OCI-LY7 (cell line): ENCODE data around the gene GDF2. TPM values are rescaled to one million over a fixed set of nuclear protein-coding genes. Genes with fewer than 3 reads are reported as not detected.

Experiments
- BruUV-seq: library from RNA; stranded (reverse); fragments of 400-500 nt; replicated peaks from 2 replicates; lab custom pipeline; 2021; lab: Mats Ljungman, UMichigan
- CTCF ChIA-PET: fragments of 300-600 bp; sonication (Branson Sonifier 250); formaldehyde crosslinking; loops from one replicate; lab custom pipeline; 2022; ENCODE audit warnings: antibody characterized with exemption; ENCODE audit not compliant: unreplicated experiment; lab: Charles Lee
- POLR2A ChIA-PET: fragments of 300-600 bp; sonication (Branson Sonifier 250); formaldehyde crosslinking; loops from one replicate; lab custom pipeline; 2022; ENCODE audit warnings: antibody characterized with exemption; lab: Charles Lee
- DNase-seq: peaks from one replicate; pipeline ENCODE4 v3.0.0-alpha.2; 2015; ENCODE audit warnings: low spot score
- H2AFZ ChIP-seq: fragments of 200-600 bp; sonication (generic), shearing (Covaris generic); 2 replicates; pipeline ENCODE4 v1.6.1; 2014; ENCODE audit warnings: mild to moderate bottlenecking, antibody characterized with exemption, low read length, moderate library complexity
- H3K27ac ChIP-seq: fragments of 200-600 bp; sonication (generic); 2 replicates; pipeline ENCODE4 v1.5.1; 2014; ENCODE audit warnings: mixed run types, low read depth, mild to moderate bottlenecking, moderate library complexity, low read length, inconsistent platforms; ENCODE audit not compliant: poor library complexity, severe bottlenecking
- H3K36me3 ChIP-seq: fragments of 200-600 bp; sonication (generic); 2 replicates; pipeline ENCODE4 v1.6.1; 2014; ENCODE audit warnings: mild to moderate bottlenecking, antibody characterized with exemption, low read length, moderate library complexity, mixed read lengths; ENCODE audit not compliant: insufficient read depth
- H3K4me1 ChIP-seq: fragments of 200-600 bp; sonication (generic); 2 replicates; pipeline ENCODE4 v1.5.1; 2014; ENCODE audit warnings: mild to moderate bottlenecking, low read length; ENCODE audit not compliant: insufficient read depth, poor library complexity, severe bottlenecking
- H3K4me2 ChIP-seq: fragments of 200-600 bp; sonication (generic); 2 replicates; pipeline ENCODE4 v1.6.1; 2014; ENCODE audit warnings: mild to moderate bottlenecking, low read length
- H3K4me3 ChIP-seq: fragments of 200-600 bp; sonication (generic); 2 replicates; pipeline ENCODE4 v1.5.1; 2014; ENCODE audit warnings: mild to moderate bottlenecking, low read depth, low read length; ENCODE audit not compliant: poor library complexity, severe bottlenecking
- H3K79me2 ChIP-seq: fragments of 200-600 bp; sonication (generic); 2 replicates; pipeline ENCODE4 v1.6.1; 2016; ENCODE audit warnings: low read depth, mild to moderate bottlenecking, low read length, moderate library complexity, mixed read lengths; ENCODE audit not compliant: insufficient read depth
- H3K9me2 ChIP-seq: fragments of 200-600 bp; sonication (generic); 2 replicates; pipeline ENCODE4 v1.6.1; 2016; ENCODE audit warnings: mild to moderate bottlenecking, low read length, mixed read lengths; ENCODE audit not compliant: insufficient read depth
- H3K9me3 ChIP-seq: fragments of 200-600 bp; sonication (generic); 2 replicates; pipeline ENCODE4 v1.6.1; 2014; ENCODE audit warnings: mild to moderate bottlenecking, mixed run types, low read length, mixed read lengths
- H4K20me1 ChIP-seq: fragments of 200-600 bp; sonication (generic); 2 replicates; pipeline ENCODE4 v1.6.1; 2014; ENCODE audit warnings: mild to moderate bottlenecking, antibody characterized with exemption, low read length, moderate library complexity, mixed read lengths; ENCODE audit not compliant: insufficient read depth
- CTCF ChIP-seq: fragments of 200-600 bp; sonication (generic); conservative IDR thresholded peaks from 2 replicates; pipeline ENCODE4 v1.5.1; 2014; ENCODE audit warnings: mild to moderate bottlenecking, antibody characterized with exemption, low read length, moderate library complexity, mixed read lengths
- EZH2phosphoT487 ChIP-seq: fragments of 200-600 bp; sonication (generic); IDR thresholded peaks from 2 replicates; pipeline ENCODE4 v1.6.1; 2018; ENCODE audit warnings: low read depth, borderline replicate concordance, mild to moderate bottlenecking, mixed run types, antibody characterized with exemption, low read length, moderate library complexity, mixed read lengths
- intact Hi-C: fragments of 100-400 bp; cut with micrococcal nuclease; formaldehyde crosslinking; loops from one replicate; pipeline ENCODE4 v1.10.0; 2022; ENCODE audit not compliant: unreplicated experiment
- total RNA-seq, 2 experiments: library from RNA; depleted of rRNA in 1 of 2; stranded (reverse); fragments of >200 nt in 1 of 2; shearing (Covaris generic) in 1 of 2; gene quantifications; 2 replicates each; pipeline ENCODE4 v1.2.3, GENCODE V29; 2014 to 2022

Gene GDF2
- total RNA-seq, 2 experiments from 2014 or later: not detected

DNA sequence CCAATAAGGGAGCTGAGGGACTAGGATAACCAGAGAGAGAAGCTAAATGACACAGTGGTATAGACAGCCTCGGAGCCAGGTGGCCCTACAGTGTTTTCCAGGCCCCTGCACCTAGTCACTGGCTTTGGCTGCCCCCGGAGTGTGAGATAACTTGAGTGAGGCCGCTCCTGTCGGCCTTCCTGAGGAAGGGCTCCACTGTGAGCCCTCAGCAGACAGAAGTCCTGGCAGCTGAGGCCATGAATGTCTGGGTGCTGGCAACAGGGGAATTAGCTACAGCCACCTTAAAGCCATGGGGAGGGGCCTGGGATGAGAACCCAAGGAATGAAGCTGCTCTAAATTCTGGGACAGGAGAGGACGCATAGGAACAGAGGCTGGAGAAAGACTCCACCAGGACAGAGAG is 26.8 kb upstream of the GDF2 start:
- no peak for DNase-seq
- no TSS peak for BruUV-seq
- CTCF ChIA-PET: no interaction called here

DNA sequence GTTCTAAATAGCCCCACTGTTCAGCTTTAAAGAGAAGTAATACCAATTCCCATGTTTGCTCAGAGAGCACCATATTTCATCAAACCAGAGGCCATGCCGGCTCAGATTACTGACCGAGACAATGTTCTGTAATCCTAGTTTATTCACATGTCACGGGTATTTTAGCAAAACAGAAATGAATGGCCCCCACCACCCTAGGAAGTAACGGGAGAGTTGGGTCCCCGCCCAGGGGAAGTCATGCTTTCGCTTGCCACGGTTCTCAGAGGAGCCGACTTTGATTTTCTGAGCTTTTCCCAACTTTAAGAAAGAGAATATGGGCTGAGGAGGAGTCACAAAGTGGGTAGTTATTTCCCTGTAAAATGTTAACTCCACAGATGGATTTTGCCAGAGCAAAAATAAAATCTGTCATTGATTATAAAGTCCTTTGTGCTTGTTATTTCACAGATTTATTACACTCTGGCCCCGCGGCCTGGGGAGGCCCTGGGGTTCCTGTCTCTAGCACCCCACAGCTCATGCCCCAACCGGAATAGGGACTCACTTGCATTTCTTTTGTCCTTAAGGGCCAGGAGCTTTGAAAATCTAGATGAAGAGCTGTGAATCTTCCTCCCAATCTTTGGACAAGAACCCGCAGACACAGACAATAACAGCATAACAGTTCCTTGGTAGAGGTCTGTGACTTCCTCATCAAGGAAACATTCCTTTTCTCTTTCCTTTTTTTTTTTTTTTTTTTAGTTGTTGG is 25.9 kb upstream of the GDF2 start:
- POLR2A ChIA-PET: interaction anchor here (0.7 kb wide), 1 partner anchor 289 kb away, joined by 3 read pairs; no protein-coding TSS in a partner anchor
- no TSS peak for BruUV-seq
- Histone ChIP-seq H4K20me1 (no peaks in the 10 kb centered on the region), H3K36me3 (no peaks in the 10 kb centered on the region), H3K4me2 (no peak overlapping the region), H3K9me2 (no peaks in the 10 kb centered on the region), H2AFZ (no peak overlapping the region), H3K9me3 (no peaks in the 10 kb centered on the region), H3K4me3 (no peak overlapping the region), H3K4me1 (no peaks in the 10 kb centered on the region), H3K79me2 (no peaks in the 10 kb centered on the region), H3K27ac (no peak overlapping the region)
- CTCF ChIA-PET: no interaction called here
- TF ChIP-seq CTCF (no peak), EZH2phosphoT487 (no peak)
- intact Hi-C loops: no loop called here
- no peak for DNase-seq

More for the DNA sequence above, 26.8 kb upstream of the GDF2 start:
- Histone ChIP-seq H3K79me2 (no peaks in the 10 kb centered on the region), H3K9me3 (no peaks in the 10 kb centered on the region), H3K27ac (no peak overlapping the region), H3K9me2 (no peaks in the 10 kb centered on the region), H3K4me2 (no peak overlapping the region), H3K4me3 (no peak overlapping the region), H4K20me1 (no peaks in the 10 kb centered on the region), H3K36me3 (no peaks in the 10 kb centered on the region), H2AFZ (no peak overlapping the region), H3K4me1 (no peaks in the 10 kb centered on the region)
- POLR2A ChIA-PET: interaction anchor here (0.6 kb wide), 1 partner anchor 262 kb away, joined by 8 read pairs; no protein-coding TSS in a partner anchor
- TF ChIP-seq EZH2phosphoT487 (no peak), CTCF (no peak)
- intact Hi-C loops: no loop called here

DNA sequence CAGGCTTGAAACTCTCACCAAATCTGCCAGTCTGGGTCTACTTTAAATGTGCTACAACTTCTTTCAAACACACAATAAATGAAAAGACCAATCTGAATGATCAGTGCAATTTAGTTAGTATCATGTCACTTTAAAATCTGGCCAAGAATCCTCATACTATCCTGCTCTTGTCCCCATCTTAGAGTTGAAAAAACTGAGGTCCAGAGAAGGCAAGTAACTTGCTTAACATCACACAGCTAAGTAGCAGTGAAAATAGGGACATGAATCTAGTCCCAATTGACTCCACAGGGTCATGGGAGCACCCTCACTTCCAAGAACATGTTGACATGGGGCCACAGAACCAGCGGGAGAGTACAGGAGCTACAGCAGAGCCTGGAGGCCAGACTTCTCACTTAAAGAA is 25.3 kb upstream of the GDF2 start:
- Histone ChIP-seq H3K9me3 (no peaks in the 10 kb centered on the region), H2AFZ (no peak overlapping the region), H3K27ac (no peak overlapping the region), H3K4me2 (no peak overlapping the region), H3K4me3 (no peak overlapping the region), H3K9me2 (no peaks in the 10 kb centered on the region), H3K36me3 (no peaks in the 10 kb centered on the region), H4K20me1 (no peaks in the 10 kb centered on the region), H3K79me2 (no peaks in the 10 kb centered on the region), H3K4me1 (no peaks in the 10 kb centered on the region)
- no peak for DNase-seq
- no TSS peak for BruUV-seq
- POLR2A ChIA-PET: interaction anchor here (0.7 kb wide), 1 partner anchor 289 kb away, joined by 3 read pairs; no protein-coding TSS in a partner anchor
- TF ChIP-seq CTCF: no peak
- no peak for TF ChIP-seq EZH2phosphoT487
- CTCF ChIA-PET: no interaction called here
- intact Hi-C loops: no loop called here
